Testis (tissue), 3 donors: ENCODE data around the gene RTL10. TPM values are rescaled to one million over a fixed set of nuclear protein-coding genes. Genes with fewer than 3 reads are reported as not detected.

Source experiments
- DNase-seq: peaks from one replicate; pipeline ENCODE4 v3.0.0-alpha.2; 2019
- H3K27ac ChIP-seq, 2 donors: fragments of 200-600 bp; sonication (generic); one replicate each; pipeline ENCODE4 v1.5.1; 2019
- H3K27me3 ChIP-seq: fragments of 200-600 bp; sonication (generic); one replicate; pipeline ENCODE4 v1.5.1; 2019
- H3K36me3 ChIP-seq: fragments of 200-600 bp; sonication (generic); one replicate; pipeline ENCODE4 v1.5.1; 2017; ENCODE audit warnings: low read depth; ENCODE audit errors: missing control alignments
- H3K4me1 ChIP-seq: fragments of 200-600 bp; sonication (generic); one replicate; pipeline ENCODE4 v1.5.1; 2019
- H3K4me3 ChIP-seq, 2 donors: fragments of 200-600 bp; sonication (generic); one replicate each; pipeline ENCODE4 v1.5.1; 2017 to 2019
- H3K9me3 ChIP-seq: fragments of 200-600 bp; sonication (generic); one replicate; pipeline ENCODE4 v1.5.1; 2017
- CTCF ChIP-seq, 3 experiments: fragments of 450-650 bp in 2 of 3; fragments of 200-600 bp in 1 of 3; sonication (generic) in 1 of 3; IDR thresholded peaks; one replicate each; pipeline ENCODE4 v1.5.1; 2016 to 2019; ENCODE audit warnings: antibody characterized with exemption in 3 of 3, mild to moderate bottlenecking in 2 of 3, moderate library complexity in 1 of 3
- POLR2A ChIP-seq: fragments of 450-650 bp; IDR thresholded peaks from one replicate; pipeline ENCODE4 v1.6.1; 2017; ENCODE audit warnings: antibody characterized with exemption, mild to moderate bottlenecking, moderate library complexity
- WGBS, 2 donors: methylation state at CpG; one replicate each; pipeline ENCODE4 v1.1.5; 2018; 5-methylcytosine and 5-hydroxymethylcytosine counted together
- intact Hi-C: fragments of 100-400 bp; cut with DNase I; formaldehyde crosslinking; loops from one replicate; pipeline ENCODE4 v1.15.1; 2023; ENCODE audit warnings: low total_unique reads
- polyA plus RNA-seq: library from polyadenylated mRNA; stranded (reverse); fragments of 350-450 nt; fragmentation: Illumina TruSeq; extraction: RNeasy Lipid Tissue Mini Kit (QIAGEN cat#74804); gene quantifications from one replicate; pipeline ENCODE4 v1.2.3, GENCODE V29; 2014; ENCODE audit warnings: low read depth, low replicate concordance; ENCODE audit not compliant: insufficient read depth
- total RNA-seq, 2 donors: library from RNA; depleted of rRNA; stranded (reverse); fragments of >200 nt; gene quantifications; one replicate each; pipeline ENCODE4 v1.2.3, GENCODE V29; 2016

Gene RTL10
- total and polyA plus RNA-seq, 3 donors from 2014 or later, result 10.9 to 14.7 (median 11.0) TPM

GRCh38 chr22:19902245-19902715 lies 47.6 kb upstream of the RTL10 start:
- peaks cover 7% of the 10 kb centered on the region for H3K4me1 ChIP-seq
- no peak for DNase-seq
- no peak for TF ChIP-seq POLR2A
- no peak for TF ChIP-seq CTCF (IDR thresholded peaks at IDR 0.05)
- H3K27me3 ChIP-seq, result no peaks in the 10 kb centered on the region
- no peak overlapping the region for H3K27ac ChIP-seq
- intact Hi-C loops, result no loop called here
- H3K4me3 ChIP-seq, result no peak overlapping the region
- WGBS, 2 donors, result 80 to 83% methylated on average over 1 to 7 of the region's 7 CpGs
- H3K9me3 ChIP-seq, result no peaks in the 10 kb centered on the region
- no peaks in the 10 kb centered on the region for H3K36me3 ChIP-seq

GRCh38 chr22:19901577-19902244 lies 47.0 kb upstream of the RTL10 start:
- no peaks in the 10 kb centered on the region for H3K9me3 ChIP-seq
- H3K4me3 ChIP-seq, result no peak overlapping the region
- intact Hi-C loops, result no loop called here
- no peaks in the 10 kb centered on the region for H3K27me3 ChIP-seq
- H3K36me3 ChIP-seq, result no peaks in the 10 kb centered on the region
- H3K27ac ChIP-seq, result no peak overlapping the region
- H3K4me1 ChIP-seq, result peaks cover 7% of the 10 kb centered on the region
- TF ChIP-seq POLR2A, result no peak
- TF ChIP-seq CTCF (IDR thresholded peaks at IDR 0.05), result no peak
- DNase-seq, result no peak
- WGBS, 2 donors, result 91 to 94% methylated on average over 11 of the region's 11 CpGs

- 86 to 93% methylated on average over 4 to 13 of the region's 13 CpGs for WGBS, 2 donors
Observed at GRCh38 chr22:19900707-19901436, 46.2 kb upstream of the RTL10 start.

GRCh38 chr22:19898831-19899567 lies 44.3 kb upstream of the RTL10 start:
- intact Hi-C loops, result no loop called here
- H3K27me3 ChIP-seq, result no peaks in the 10 kb centered on the region
- TF ChIP-seq POLR2A (no peak), CTCF (IDR thresholded peaks at IDR 0.05) (no peak)
- H3K36me3 ChIP-seq, result no peaks in the 10 kb centered on the region
- no peak overlapping the region for H3K4me3 ChIP-seq
- no peak for DNase-seq
- no peak overlapping the region for H3K27ac ChIP-seq
- no peaks in the 10 kb centered on the region for H3K9me3 ChIP-seq
- WGBS, 2 donors, result 92 to 95% methylated on average over 9 to 16 of the region's 16 CpGs
- peaks cover 4% of the 10 kb centered on the region for H3K4me1 ChIP-seq

More at GRCh38 chr22:19900707-19901436, 46.2 kb upstream of the RTL10 start:
- Histone ChIP-seq H3K4me3 (no peak overlapping the region), H3K27ac (no peak overlapping the region), H3K4me1 (peaks cover 7% of the 10 kb centered on the region), H3K27me3 (no peaks in the 10 kb centered on the region), H3K9me3 (no peaks in the 10 kb centered on the region), H3K36me3 (no peaks in the 10 kb centered on the region)
- TF ChIP-seq POLR2A, result no peak
- TF ChIP-seq CTCF (IDR thresholded peaks at IDR 0.05), result no peak
- intact Hi-C loops, result no loop called here
- DNase-seq, result no peak
